ENCODE measurements around the gene ZNF497.

GRCh38 chr19:58398545-58398944 lies 36.0 kb upstream of the ZNF497 start:
- TF ChIP-seq CTCF (IDR thresholded peaks at IDR 0.05; ENCODE audit: low read depth, low read length, poor library complexity, severe bottlenecking) (no peak), EZH2phosphoT487 (IDR thresholded peaks at IDR 0.05; ENCODE audit: borderline replicate concordance, low read length) (no peak)
